ENCODE measurements around the gene RXFP4.

The RXFP4 gene

DNA sequence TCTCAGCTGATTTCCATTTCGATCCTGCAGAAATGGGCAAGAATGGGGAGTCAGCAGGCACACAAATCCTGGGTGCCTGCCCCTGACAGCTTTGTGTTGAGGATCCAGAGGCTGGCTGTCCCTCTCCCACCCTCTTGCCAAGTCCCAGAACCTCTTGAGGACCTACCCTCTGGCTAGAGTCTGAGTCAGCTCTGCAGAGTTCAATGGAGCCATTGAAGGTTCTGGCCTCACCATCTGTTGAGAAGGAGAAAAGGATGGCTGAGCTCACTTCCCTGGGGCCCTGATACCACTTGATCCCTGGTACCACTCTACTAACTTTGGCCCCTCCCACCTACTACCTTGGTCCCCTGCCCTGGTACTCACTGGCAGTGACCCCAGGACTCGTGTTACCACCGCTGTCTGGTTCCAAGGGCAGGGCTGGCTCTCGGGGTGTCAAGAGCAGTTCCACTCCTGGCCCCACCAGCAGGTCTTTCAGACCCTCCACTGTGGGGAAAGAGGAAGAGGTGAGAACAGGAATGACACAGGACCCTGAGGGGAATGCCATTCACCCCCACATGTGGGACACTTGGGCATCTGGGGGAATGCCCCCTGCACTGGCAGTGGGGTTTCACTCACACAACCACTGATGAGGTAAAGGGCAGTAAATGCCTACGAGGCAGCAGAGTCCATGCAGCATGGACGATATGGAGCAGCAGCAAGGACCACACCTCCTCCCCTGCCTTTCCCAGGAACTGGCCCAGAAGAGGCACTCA is 10.5 kb downstream of the RXFP4 start:
- in situ Hi-C loops (cut with HindIII; ENCODE audit: low pct_unique_long_range_greater_than_20kb, low sequenced_read_pairs), result no loop called here
- TF ChIP-seq JUND (IDR thresholded peaks at IDR 0.05; ENCODE audit: low read depth), result no peak
- no peak for DNase-seq (ENCODE audit: low read depth in 1 of 2, low spot score in 1 of 2)

DNA sequence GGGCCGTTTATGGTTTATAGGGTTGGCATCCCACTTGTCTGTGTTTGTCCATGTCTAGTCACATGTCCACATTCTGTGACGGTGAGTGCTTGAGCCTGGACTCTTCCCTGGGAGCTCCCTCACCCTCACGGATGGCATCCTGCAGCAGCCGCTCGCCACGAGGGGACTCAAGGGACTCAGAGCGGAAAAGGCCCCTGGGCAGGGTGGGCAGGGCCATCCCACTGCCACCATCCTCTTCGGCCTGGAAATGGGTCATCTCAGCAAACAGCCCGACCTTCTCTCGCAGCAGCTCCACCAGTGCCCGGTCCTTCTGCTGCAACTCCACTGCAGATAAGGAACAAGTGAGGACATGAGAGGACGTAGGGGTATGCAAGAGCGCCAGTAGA is 11.1 kb downstream of the RXFP4 start:
- no peak for DNase-seq (ENCODE audit: low read depth in 1 of 2, low spot score in 1 of 2)
- in situ Hi-C loops (cut with HindIII; ENCODE audit: low pct_unique_long_range_greater_than_20kb, low sequenced_read_pairs), result no loop called here

DNA sequence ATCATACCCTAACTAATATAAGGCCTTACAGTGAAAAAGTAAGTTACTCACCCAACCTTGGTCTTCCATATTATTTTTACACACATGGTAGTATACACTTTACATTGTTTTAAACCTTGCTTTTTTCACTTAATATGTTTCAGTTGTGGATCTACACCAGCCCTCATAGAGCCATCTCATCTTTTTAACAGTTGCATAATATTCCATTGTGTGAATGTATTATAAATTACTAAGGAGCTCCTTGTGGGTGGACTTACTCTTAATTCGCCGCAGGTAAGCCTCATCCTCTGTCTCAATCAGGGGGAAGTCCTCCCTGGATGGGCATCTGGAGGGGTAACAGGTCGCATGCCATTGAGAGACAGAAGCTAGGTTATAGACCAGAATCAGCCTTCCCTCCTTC is 13.2 kb downstream of the RXFP4 start:
- DNase-seq (ENCODE audit: low read depth in 1 of 2, low spot score in 1 of 2), result no peak
- TF ChIP-seq JUND (IDR thresholded peaks at IDR 0.05; ENCODE audit: low read depth), result no peak
- in situ Hi-C loops (cut with HindIII; ENCODE audit: low pct_unique_long_range_greater_than_20kb, low sequenced_read_pairs), result no loop called here

More for the DNA sequence above, 11.1 kb downstream of the RXFP4 start:
- no peak for TF ChIP-seq JUND (IDR thresholded peaks at IDR 0.05; ENCODE audit: low read depth)

DNA sequence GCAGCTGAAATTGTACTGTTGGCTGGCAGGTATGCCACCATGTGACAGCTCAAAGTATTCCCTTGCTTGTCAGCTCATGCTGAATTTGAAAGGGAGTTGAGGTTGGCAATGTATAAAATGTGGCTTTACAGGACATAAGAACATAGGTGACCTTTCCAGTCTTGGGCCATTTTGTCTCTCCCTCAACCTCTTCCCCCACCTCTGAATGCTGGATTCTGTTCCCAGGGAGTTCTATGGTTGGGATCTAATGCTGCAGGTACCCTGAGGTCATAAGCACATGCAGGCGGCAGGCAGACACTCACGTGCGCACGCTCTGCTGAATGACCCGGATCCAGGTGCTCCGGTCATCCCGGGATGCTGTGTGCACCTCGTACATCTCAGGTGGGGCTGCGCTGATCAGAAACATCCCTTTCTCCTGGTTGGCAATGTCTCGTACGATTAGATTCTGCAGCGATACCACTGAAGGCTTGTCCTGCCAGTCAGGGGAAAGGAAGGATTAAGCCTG is 16.0 kb downstream of the RXFP4 start:
- TF ChIP-seq JUND (IDR thresholded peaks at IDR 0.05; ENCODE audit: low read depth), result no peak
- in situ Hi-C loops (cut with HindIII; ENCODE audit: low pct_unique_long_range_greater_than_20kb, low sequenced_read_pairs), result no loop called here

DNA sequence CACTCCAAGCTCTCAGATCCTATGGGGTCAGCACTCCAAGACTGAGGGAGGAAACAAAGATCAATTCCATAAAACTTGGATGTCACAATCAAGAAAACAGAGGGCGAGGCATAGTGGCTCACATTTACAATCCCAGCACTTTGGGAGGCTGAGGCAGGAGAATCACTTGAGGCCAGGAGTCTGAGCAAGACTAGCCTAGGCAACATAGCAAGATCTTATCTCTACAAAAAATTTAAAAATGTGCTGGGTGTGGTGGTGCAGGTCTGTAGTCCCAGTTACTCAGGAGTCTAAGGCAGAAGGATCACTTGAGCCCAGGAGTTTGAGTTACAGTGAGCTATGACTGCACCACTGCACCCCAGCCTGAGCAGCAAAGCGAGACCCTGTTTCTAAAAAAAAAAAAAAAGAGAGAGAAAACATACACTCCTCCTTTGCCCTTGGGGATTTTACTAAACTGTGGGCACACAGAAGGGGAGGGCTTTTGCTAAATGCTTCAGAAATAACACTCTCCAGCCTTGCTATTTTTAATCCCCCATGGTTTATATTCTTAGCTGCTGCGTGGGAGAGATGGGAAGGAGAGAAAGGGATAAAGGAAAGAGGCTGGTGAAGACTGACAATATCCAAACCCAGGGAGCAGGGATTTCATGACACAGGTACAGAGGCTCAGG is 18.8 kb downstream of the RXFP4 start:
- in situ Hi-C loops (cut with HindIII; ENCODE audit: low pct_unique_long_range_greater_than_20kb, low sequenced_read_pairs), result no loop called here
- TF ChIP-seq JUND (IDR thresholded peaks at IDR 0.05; ENCODE audit: low read depth), result no peak
- DNase-seq (ENCODE audit: low read depth in 1 of 2, low spot score in 1 of 2), result no peak

More for the DNA sequence above, 16.0 kb downstream of the RXFP4 start:
- no peak for DNase-seq (ENCODE audit: low read depth in 1 of 2, low spot score in 1 of 2)

DNA sequence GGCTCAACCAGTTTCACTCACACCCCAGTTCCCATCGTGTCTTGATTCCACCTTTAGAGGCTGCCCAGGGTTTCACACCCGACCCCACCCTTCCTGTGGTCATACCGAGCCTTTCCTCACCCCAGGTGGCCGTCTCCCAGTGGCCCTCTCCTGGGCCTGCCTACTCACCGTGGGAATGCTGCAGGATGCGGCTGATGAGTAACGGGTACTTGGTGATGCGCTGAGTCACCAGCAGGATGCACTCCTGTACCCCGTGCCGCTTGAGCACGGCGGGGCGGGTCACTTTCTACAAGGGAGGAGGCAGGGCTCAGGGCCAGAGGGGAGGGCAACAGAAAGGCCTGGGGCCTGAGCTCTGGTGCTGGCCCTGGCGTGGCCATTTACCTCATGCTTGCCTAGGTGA is 20.5 kb downstream of the RXFP4 start:
- TF ChIP-seq JUND (IDR thresholded peaks at IDR 0.05; ENCODE audit: low read depth), result no peak
- in situ Hi-C loops (cut with HindIII; ENCODE audit: low pct_unique_long_range_greater_than_20kb, low sequenced_read_pairs), result no loop called here
- peak in 1 of 2 experiments; percentile 28 for DNase-seq (ENCODE audit: low read depth in 1 of 2, low spot score in 1 of 2)

DNA sequence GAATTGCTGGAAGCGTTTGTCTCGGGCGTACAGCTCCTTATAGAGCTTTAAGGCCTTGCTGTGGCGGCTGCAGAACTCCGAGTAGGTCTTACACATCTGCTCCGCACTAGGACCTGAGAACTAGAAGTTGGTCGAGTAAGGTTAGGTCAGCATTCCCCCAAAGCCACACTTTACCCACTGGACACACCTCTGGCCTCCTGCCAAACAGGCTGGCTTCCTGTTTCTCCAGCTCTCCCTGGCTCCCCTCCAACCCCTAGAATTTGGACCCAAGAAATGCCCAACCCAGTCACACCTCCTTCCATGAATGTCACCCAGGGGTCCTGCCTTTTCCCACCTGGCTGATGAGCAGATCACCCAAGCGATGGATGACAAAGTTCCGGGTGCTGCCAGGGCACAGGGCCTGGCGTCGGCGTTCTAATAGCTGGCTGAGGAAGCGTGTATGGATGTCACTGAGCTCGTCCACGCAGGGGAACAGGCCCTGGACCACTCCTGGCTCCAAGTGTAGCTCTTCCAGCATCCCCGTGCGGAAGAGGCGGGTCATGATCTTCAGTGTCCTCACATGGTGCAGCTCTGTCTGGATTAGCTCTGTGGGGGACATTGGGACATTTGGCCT is 21.3 kb downstream of the RXFP4 start:
- in situ Hi-C loops (cut with HindIII; ENCODE audit: low pct_unique_long_range_greater_than_20kb, low sequenced_read_pairs), result no loop called here
- DNase-seq (ENCODE audit: low read depth in 1 of 2, low spot score in 1 of 2), result peak in 1 of 2 experiments; percentile 21
- no peak for TF ChIP-seq JUND (IDR thresholded peaks at IDR 0.05; ENCODE audit: low read depth)

DNA sequence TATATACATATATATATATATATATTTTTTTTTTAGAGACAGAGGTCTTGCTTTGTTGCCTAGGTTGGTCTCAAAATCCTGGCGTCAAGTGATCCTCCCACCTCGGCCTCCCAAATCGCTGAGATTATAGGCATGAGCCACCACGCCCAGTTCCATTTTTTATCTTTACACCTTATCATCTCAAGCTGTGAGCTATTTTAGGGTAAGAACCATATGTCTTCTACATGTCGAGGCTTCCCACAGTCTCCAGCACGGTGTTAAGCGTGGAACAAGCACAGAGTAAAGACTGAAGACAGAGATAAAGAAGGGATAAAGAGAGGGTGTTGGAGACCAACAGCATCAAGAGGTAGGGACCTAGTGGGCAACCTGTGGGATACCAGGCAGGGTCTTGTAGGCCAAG is 22.8 kb downstream of the RXFP4 start:
- no peak for TF ChIP-seq JUND (IDR thresholded peaks at IDR 0.05; ENCODE audit: low read depth)
- in situ Hi-C loops (cut with HindIII; ENCODE audit: low pct_unique_long_range_greater_than_20kb, low sequenced_read_pairs), result no loop called here
- no peak for DNase-seq (ENCODE audit: low read depth in 1 of 2, low spot score in 1 of 2)

DNA sequence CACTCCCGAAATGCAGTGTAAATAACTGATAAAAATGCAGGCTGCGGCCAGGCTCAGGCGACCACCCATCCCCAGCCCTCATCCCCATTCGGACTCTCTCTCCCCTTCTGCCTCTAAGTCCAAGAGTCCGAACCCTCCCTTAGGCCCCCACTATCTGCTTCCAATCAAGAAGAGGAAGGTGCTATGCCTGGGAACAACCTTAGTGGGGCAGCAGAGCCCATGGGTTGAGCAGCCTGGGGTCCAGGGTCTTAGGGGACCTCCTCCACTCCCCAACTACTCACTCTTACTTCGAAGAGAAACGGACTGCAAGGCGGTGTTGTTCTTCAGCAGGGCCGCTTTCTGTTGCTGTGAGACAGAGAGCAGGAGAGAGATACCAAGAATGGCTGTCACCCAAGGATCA is 24.7 kb downstream of the RXFP4 start:
- in situ Hi-C loops (cut with HindIII; ENCODE audit: low pct_unique_long_range_greater_than_20kb, low sequenced_read_pairs), result no loop called here
- no peak for TF ChIP-seq JUND (IDR thresholded peaks at IDR 0.05; ENCODE audit: low read depth)
- no peak for DNase-seq (ENCODE audit: low read depth in 1 of 2, low spot score in 1 of 2)

DNA sequence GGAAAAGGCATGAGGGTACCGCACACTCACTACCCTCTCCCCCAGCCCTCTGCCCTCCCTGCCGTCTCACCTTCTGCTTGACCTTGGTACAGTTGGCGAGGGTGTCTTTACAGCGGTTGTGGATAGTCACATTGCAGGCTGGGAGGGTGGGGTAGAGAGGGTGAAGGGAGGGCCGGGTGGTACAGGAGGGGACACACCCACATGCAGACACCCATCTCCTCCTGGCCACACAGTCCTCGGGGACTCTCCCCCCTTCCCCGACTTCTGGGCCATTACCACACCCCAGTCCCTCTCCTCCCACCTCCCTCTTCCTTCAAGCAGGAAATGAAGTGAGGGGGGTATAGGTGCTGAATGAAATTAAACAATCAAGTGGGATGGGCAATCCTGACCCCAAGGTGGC is 25.3 kb downstream of the RXFP4 start:
- no peak for DNase-seq (ENCODE audit: low read depth in 1 of 2, low spot score in 1 of 2)
- in situ Hi-C loops (cut with HindIII; ENCODE audit: low pct_unique_long_range_greater_than_20kb, low sequenced_read_pairs), result no loop called here
- no peak for TF ChIP-seq JUND (IDR thresholded peaks at IDR 0.05; ENCODE audit: low read depth)

DNA sequence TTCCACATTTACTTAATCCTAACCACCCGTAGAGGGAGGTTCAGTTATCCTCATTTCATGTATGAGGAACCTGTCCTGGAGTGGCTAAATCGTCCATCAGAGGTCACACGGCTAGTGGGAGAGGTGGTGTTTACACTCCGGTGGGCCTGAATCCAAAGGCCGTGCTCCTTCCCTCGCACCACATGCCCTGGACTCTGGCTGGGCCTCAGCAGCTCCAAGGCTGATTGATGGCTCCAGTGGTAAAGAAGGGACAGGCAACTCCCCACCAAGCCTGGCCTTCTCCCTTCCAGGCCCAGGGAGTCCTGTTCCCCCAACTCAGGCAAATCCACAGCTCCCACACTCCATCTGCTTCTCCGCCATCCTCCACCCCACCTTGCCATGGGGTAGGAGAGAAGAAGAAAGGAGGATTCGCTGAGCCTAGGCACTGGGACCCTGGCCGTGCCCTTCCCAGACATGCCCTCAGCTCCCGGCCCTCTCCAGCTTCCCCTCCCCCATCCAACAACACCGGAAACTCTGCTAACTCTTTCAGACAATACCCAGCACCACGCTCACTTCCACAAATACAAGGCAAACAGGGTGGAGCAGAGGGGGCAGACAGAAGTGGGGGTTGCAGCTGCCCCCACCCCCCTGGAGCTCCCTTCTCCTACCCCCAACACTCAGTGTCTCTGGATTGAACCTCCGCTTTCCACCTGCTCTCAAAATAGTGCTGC is 26.1 kb downstream of the RXFP4 start:
- in situ Hi-C loops (cut with HindIII; ENCODE audit: low pct_unique_long_range_greater_than_20kb, low sequenced_read_pairs), result no loop called here
- no peak for TF ChIP-seq JUND (IDR thresholded peaks at IDR 0.05; ENCODE audit: low read depth)
- DNase-seq (ENCODE audit: low read depth in 1 of 2, low spot score in 1 of 2), result no peak

DNA sequence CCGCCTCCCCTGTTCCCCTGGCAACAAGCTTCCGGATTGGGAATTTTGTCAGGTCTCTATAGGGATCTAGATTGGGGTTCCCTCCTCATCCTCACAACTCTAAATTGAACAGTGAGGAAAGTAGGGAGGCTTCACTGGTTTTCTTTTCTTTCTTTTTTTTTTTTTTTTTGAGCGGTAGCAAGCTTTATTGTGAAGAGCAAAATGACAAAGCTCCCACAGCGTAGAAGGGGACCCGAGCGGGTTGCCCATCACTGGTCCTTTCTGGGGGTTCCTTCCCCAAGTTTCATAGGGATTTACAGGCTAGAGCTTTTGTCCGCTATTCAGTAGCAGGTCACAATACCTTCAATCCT is 26.6 kb downstream of the RXFP4 start:
- in situ Hi-C loops (cut with HindIII; ENCODE audit: low pct_unique_long_range_greater_than_20kb, low sequenced_read_pairs), result no loop called here
- DNase-seq (ENCODE audit: low read depth in 1 of 2, low spot score in 1 of 2), result no peak
- no peak for TF ChIP-seq JUND (IDR thresholded peaks at IDR 0.05; ENCODE audit: low read depth)

DNA sequence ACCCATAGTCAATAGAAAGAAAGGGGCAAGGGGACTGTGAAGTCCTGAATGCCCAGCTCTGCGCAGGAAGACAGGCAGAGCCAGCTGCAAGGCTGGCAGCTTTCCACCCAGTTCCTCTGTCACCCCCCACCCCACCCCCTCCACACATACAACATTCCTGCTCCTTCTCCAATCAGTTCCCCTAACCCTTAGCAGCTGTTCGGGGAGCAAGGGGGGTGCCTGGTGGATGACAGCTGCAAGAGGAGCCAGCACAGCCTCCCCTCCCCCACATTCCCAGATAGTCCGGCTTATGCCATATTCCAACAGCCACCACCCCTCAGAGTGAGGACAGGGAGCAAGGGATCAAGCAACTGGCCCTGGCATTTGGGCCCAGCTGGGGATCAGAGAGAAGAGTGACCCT is 27.2 kb downstream of the RXFP4 start:
- in situ Hi-C loops (cut with HindIII; ENCODE audit: low pct_unique_long_range_greater_than_20kb, low sequenced_read_pairs), result no loop called here
- no peak for TF ChIP-seq JUND (IDR thresholded peaks at IDR 0.05; ENCODE audit: low read depth)
- no peak for DNase-seq (ENCODE audit: low read depth in 1 of 2, low spot score in 1 of 2)
